Measurements from ENCODE around the gene PTGFRN. TPM values are rescaled to one million over a fixed set of nuclear protein-coding genes. Genes with fewer than 3 reads are reported as not detected.
"Not testable (repeated sequence)": the region's sequence is repeated elsewhere in the genome, so short reads cannot be mapped to it uniquely, and the experiment has no call there.

The PTGFRN gene
- total and polyA plus RNA-seq, 2 experiments from 2014 or later, result 17.4 to 32.7 TPM

DNA sequence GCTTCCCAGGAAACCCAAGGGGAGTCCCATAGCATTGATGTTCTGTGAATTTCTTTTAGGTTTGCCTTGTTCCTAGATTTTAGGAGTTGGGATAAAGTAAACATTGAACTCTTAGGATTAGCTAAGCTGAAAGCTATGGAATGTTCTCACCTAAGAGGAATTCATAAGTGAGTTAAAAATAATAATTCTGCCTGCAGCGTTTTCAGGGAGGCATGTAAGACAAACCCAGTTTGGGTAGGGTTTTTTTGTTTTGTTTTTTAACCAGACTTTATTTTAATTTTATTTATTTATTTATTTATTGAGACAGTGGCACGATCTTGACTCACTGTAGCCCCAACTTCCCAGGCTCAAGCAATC lies 62.9 kb downstream of the PTGFRN start (continued):
- TF ChIP-seq, protein P1, sequence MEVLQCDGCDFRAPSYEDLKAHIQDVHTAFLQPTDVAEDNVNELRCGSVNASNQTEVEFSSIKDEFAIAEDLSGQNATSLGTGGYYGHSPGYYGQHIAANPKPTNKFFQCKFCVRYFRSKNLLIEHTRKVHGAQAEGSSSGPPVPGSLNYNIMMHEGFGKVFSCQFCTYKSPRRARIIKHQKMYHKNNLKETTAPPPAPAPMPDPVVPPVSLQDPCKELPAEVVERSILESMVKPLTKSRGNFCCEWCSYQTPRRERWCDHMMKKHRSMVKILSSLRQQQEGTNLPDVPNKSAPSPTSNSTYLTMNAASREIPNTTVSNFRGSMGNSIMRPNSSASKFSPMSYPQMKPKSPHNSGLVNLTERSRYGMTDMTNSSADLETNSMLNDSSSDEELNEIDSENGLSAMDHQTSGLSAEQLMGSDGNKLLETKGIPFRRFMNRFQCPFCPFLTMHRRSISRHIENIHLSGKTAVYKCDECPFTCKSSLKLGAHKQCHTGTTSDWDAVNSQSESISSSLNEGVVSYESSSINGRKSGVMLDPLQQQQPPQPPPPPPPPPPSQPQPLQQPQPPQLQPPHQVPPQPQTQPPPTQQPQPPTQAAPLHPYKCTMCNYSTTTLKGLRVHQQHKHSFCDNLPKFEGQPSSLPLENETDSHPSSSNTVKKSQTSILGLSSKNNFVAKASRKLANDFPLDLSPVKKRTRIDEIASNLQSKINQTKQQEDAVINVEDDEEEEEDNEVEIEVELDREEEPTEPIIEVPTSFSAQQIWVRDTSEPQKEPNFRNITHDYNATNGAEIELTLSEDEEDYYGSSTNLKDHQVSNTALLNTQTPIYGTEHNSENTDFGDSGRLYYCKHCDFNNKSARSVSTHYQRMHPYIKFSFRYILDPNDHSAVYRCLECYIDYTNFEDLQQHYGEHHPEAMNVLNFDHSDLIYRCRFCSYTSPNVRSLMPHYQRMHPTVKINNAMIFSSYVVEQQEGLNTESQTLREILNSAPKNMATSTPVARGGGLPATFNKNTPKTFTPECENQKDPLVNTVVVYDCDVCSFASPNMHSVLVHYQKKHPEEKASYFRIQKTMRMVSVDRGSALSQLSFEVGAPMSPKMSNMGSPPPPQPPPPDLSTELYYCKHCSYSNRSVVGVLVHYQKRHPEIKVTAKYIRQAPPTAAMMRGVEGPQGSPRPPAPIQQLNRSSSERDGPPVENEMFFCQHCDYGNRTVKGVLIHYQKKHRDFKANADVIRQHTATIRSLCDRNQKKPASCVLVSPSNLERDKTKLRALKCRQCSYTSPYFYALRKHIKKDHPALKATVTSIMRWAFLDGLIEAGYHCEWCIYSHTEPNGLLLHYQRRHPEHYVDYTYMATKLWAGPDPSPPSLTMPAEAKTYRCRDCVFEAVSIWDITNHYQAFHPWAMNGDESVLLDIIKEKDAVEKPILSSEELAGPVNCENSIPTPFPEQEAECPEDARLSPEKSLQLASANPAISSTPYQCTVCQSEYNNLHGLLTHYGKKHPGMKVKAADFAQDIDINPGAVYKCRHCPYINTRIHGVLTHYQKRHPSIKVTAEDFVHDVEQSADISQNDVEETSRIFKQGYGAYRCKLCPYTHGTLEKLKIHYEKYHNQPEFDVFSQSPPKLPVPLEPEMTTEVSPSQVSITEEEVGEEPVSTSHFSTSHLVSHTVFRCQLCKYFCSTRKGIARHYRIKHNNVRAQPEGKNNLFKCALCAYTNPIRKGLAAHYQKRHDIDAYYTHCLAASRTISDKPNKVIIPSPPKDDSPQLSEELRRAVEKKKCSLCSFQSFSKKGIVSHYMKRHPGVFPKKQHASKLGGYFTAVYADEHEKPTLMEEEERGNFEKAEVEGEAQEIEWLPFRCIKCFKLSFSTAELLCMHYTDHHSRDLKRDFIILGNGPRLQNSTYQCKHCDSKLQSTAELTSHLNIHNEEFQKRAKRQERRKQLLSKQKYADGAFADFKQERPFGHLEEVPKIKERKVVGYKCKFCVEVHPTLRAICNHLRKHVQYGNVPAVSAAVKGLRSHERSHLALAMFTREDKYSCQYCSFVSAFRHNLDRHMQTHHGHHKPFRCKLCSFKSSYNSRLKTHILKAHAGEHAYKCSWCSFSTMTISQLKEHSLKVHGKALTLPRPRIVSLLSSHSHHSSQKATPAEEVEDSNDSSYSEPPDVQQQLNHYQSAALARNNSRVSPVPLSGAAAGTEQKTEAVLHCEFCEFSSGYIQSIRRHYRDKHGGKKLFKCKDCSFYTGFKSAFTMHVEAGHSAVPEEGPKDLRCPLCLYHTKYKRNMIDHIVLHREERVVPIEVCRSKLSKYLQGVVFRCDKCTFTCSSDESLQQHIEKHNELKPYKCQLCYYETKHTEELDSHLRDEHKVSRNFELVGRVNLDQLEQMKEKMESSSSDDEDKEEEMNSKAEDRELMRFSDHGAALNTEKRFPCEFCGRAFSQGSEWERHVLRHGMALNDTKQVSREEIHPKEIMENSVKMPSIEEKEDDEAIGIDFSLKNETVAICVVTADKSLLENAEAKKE (CRISPR knock-in tag; IDR thresholded peaks at IDR 0.05), result no peak
- TF ChIP-seq, protein P2, sequence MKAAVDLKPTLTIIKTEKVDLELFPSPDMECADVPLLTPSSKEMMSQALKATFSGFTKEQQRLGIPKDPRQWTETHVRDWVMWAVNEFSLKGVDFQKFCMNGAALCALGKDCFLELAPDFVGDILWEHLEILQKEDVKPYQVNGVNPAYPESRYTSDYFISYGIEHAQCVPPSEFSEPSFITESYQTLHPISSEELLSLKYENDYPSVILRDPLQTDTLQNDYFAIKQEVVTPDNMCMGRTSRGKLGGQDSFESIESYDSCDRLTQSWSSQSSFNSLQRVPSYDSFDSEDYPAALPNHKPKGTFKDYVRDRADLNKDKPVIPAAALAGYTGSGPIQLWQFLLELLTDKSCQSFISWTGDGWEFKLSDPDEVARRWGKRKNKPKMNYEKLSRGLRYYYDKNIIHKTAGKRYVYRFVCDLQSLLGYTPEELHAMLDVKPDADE (IDR thresholded peaks at IDR 0.05), result no peak
- no peak for TF ChIP-seq STAT1 (IDR thresholded peaks at IDR 0.05; ENCODE audit: unreplicated experiment)
- no peak for TF ChIP-seq ZNF331 (CRISPR knock-in tag; IDR thresholded peaks at IDR 0.05; ENCODE audit: low read depth)
- TF ChIP-seq, protein P3, sequence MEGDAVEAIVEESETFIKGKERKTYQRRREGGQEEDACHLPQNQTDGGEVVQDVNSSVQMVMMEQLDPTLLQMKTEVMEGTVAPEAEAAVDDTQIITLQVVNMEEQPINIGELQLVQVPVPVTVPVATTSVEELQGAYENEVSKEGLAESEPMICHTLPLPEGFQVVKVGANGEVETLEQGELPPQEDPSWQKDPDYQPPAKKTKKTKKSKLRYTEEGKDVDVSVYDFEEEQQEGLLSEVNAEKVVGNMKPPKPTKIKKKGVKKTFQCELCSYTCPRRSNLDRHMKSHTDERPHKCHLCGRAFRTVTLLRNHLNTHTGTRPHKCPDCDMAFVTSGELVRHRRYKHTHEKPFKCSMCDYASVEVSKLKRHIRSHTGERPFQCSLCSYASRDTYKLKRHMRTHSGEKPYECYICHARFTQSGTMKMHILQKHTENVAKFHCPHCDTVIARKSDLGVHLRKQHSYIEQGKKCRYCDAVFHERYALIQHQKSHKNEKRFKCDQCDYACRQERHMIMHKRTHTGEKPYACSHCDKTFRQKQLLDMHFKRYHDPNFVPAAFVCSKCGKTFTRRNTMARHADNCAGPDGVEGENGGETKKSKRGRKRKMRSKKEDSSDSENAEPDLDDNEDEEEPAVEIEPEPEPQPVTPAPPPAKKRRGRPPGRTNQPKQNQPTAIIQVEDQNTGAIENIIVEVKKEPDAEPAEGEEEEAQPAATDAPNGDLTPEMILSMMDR (conservative IDR thresholded peaks at IDR 0.05; ENCODE audit: low read depth in 2 of 2), result no peak
- no peak for TF ChIP-seq NANOG (IDR thresholded peaks at IDR 0.05; ENCODE audit: borderline replicate concordance)
- TF ChIP-seq JUNB (IDR thresholded peaks at IDR 0.05; ENCODE audit: unreplicated experiment), result no peak
- TF ChIP-seq CREB1 (CRISPR knock-in tag; IDR thresholded peaks at IDR 0.05; ENCODE audit: low read depth), result no peak
- TF ChIP-seq EZH2 (IDR thresholded peaks at IDR 0.05; ENCODE audit: low read depth, unreplicated experiment), result no peak
- TF ChIP-seq ZNF114 (CRISPR knock-in tag; IDR thresholded peaks at IDR 0.05), result no peak

DNA sequence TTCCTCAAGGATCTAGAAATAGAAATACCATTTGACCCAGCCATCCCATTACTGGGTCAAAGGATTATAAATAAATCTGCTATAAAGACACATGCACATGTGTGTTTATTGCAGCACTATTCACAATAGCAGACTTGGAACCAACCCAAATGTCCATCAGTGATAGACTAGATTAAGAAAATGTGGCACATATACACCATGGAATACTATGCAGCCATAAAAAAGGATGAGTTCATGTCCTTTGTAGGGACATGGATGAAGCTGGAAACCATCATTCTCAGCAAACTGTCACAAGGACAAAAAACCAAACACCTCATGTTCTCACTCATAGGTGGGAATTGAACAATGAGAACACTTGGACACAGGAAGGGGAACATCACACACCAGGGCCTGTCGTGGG lies 70.6 kb downstream of the PTGFRN start:
- H3K4me2 ChIP-seq; H3K27me3 Mint-ChIP-seq (ENCODE audit: insufficient read depth, low read depth, poor library complexity); H3F3A ChIP-seq (replicated peaks; ENCODE audit: low read depth); H3K4me3 ChIP-seq; H2AFZ ChIP-seq; H3K27me3 ChIP-seq (ENCODE audit: insufficient read depth); H4K20me1 ChIP-seq (replicated peaks; ENCODE audit: insufficient read depth); H3K27ac ChIP-seq (ENCODE audit: low read depth); H3K4me3 Mint-ChIP-seq; H3K9me2 ChIP-seq (ENCODE audit: insufficient read depth); H3K4me1 ChIP-seq (ENCODE audit: insufficient read depth); H3K27ac Mint-ChIP-seq; DNase-seq (ENCODE audit: low spot score); ATAC-seq; H3K4me1 Mint-ChIP-seq; H3K36me3 ChIP-seq (ENCODE audit: insufficient read depth); H3K79me2 ChIP-seq (replicated peaks; ENCODE audit: insufficient read depth): not testable (repeated sequence)
- Mint-ChIP-seq H3K36me3 (ENCODE audit: low read depth) (peaks cover 42% of the 10 kb centered on the region), H3K9me3 (peaks cover 21% of the 10 kb centered on the region)
